Natural killer cell (primary cell): ENCODE data around the gene MAP3K7CL. TPM values are rescaled to one million over a fixed set of nuclear protein-coding genes. Genes with fewer than 3 reads are reported as not detected.

Experiments
- ATAC-seq, 3 donors: fragments of 150-1000 bp in 2 of 3; fragments of 200-7000 bp in 1 of 3; cut with Tn5 transposase; 1 replicate in 1 of 3; 2 replicates in 2 of 3; pipeline ENCODE4 v1.10.0; 2021; ENCODE audit warnings: mild to moderate bottlenecking in 2 of 3, moderate library complexity in 2 of 3
- DNase-seq, 2 donors: peaks; one replicate each; pipeline versions ENCODE4 v3.0.0 to v3.0.0-alpha.2; 2013 to 2021; ENCODE audit warnings: mixed read lengths in 1 of 2
- H3K27ac ChIP-seq: one replicate; pipeline ENCODE4 v1.5.1; 2013; ENCODE audit warnings: mild to moderate bottlenecking, low read length
- H3K27me3 ChIP-seq: one replicate; pipeline ENCODE4 v1.6.1; 2013; ENCODE audit warnings: low read length; ENCODE audit not compliant: control insufficient read depth, insufficient read depth
- H3K36me3 ChIP-seq: one replicate; pipeline ENCODE4 v1.6.1; 2013; ENCODE audit warnings: low read length; ENCODE audit not compliant: control insufficient read depth, insufficient read depth
- H3K4me1 ChIP-seq: one replicate; pipeline ENCODE4 v1.6.1; 2013; ENCODE audit warnings: low read length; ENCODE audit not compliant: control insufficient read depth, insufficient read depth
- H3K4me3 ChIP-seq: one replicate; pipeline ENCODE4 v1.5.1; 2013; ENCODE audit warnings: low read length
- H3K9me3 ChIP-seq: one replicate; pipeline ENCODE4 v1.6.1; 2013; ENCODE audit warnings: low read length; ENCODE audit not compliant: control insufficient read depth, insufficient read depth
- H3K27ac Mint-ChIP-seq, 2 donors: one replicate each; pipeline ENCODE4 v1.8.0; 2022; ENCODE audit warnings: mild to moderate bottlenecking in 2 of 2, mixed read lengths in 2 of 2, moderate library complexity in 1 of 2
- H3K27me3 Mint-ChIP-seq, 2 donors: one replicate each; pipeline ENCODE4 v1.8.0; 2022; ENCODE audit warnings: low read depth in 2 of 2, mixed read lengths in 2 of 2
- H3K36me3 Mint-ChIP-seq: one replicate; pipeline ENCODE4 v1.8.0; 2022; ENCODE audit warnings: mixed read lengths
- H3K4me1 Mint-ChIP-seq, 2 donors: one replicate each; pipeline ENCODE4 v1.8.0; 2022; ENCODE audit warnings: mixed read lengths in 2 of 2
- H3K4me3 Mint-ChIP-seq: one replicate; pipeline ENCODE4 v1.8.0; 2022; ENCODE audit warnings: mild to moderate bottlenecking, moderate library complexity, mixed read lengths
- H3K9me3 Mint-ChIP-seq, 2 donors: one replicate each; pipeline ENCODE4 v1.8.0; 2022; ENCODE audit warnings: mixed read lengths in 2 of 2
- WGBS: methylation state at CpG from one replicate; pipeline ENCODE4 v1.1.7; 2013; ENCODE audit warnings: missing lambda C conversion rate; ENCODE audit not compliant: insufficient coverage; 5-methylcytosine and 5-hydroxymethylcytosine counted together
- intact Hi-C: fragments of 100-400 bp; cut with micrococcal nuclease; formaldehyde crosslinking; loops from one replicate; pipeline ENCODE4 v1.14.2; 2022
- total RNA-seq, 4 donors: library from RNA; stranded (reverse); fragments of 120-200 nt in 1 of 4; gene quantifications; one replicate each; pipeline versions ENCODE4 v1.2.3 to v1.2.4, GENCODE V29; 2013 to 2022
- TF ChIP-seq, protein P1 (sequence below): fragments of 200-600 bp; IDR thresholded peaks from one replicate; pipeline ENCODE4 v1.8.0; 2022; ENCODE audit warnings: antibody characterized with exemption

MAP3K7CL gene
- total RNA-seq, 3 donors from 2014 or later (not counting 1 experiment from before 2014, with no cell fraction given) = 7.0 to 16.3 (median 11.5) TPM

GRCh38 chr21:29175408-29176134, 45.1 kb downstream of the MAP3K7CL start:
- Histone ChIP-seq H3K27me3 (no peaks in the 10 kb centered on the region), H3K4me1 (no peaks in the 10 kb centered on the region), H3K27ac (no peak overlapping the region), H3K36me3 (no peaks in the 10 kb centered on the region), H3K4me3 (no peak overlapping the region), H3K9me3 (no peaks in the 10 kb centered on the region)
- no peak for DNase-seq
- Mint-ChIP-seq H3K4me1 (no peaks in the 10 kb centered on the region), H3K27ac (no peak overlapping the region), H3K4me3 (no peak overlapping the region), H3K36me3 (no peaks in the 10 kb centered on the region), H3K27me3 (no peaks in the 10 kb centered on the region), H3K9me3 (no peaks in the 10 kb centered on the region)
- 86% methylated on average over 3 of the region's 3 CpGs for WGBS
- TF ChIP-seq, protein P1, sequence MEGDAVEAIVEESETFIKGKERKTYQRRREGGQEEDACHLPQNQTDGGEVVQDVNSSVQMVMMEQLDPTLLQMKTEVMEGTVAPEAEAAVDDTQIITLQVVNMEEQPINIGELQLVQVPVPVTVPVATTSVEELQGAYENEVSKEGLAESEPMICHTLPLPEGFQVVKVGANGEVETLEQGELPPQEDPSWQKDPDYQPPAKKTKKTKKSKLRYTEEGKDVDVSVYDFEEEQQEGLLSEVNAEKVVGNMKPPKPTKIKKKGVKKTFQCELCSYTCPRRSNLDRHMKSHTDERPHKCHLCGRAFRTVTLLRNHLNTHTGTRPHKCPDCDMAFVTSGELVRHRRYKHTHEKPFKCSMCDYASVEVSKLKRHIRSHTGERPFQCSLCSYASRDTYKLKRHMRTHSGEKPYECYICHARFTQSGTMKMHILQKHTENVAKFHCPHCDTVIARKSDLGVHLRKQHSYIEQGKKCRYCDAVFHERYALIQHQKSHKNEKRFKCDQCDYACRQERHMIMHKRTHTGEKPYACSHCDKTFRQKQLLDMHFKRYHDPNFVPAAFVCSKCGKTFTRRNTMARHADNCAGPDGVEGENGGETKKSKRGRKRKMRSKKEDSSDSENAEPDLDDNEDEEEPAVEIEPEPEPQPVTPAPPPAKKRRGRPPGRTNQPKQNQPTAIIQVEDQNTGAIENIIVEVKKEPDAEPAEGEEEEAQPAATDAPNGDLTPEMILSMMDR = no peak
- no peak for ATAC-seq
- intact Hi-C loops = no loop called here

GRCh38 chr21:29176471-29177120, 46.2 kb downstream of the MAP3K7CL start:
- WGBS = 50% methylated on average over 2 of the region's 2 CpGs
- ATAC-seq (no peak), DNase-seq (no peak)
- H3K4me1 Mint-ChIP-seq = no peaks in the 10 kb centered on the region
- H3K9me3 Mint-ChIP-seq = no peaks in the 10 kb centered on the region
- Histone ChIP-seq H3K4me3 (no peak overlapping the region), H3K4me1 (no peaks in the 10 kb centered on the region), H3K36me3 (no peaks in the 10 kb centered on the region), H3K27me3 (no peaks in the 10 kb centered on the region), H3K9me3 (no peaks in the 10 kb centered on the region), H3K27ac (no peak overlapping the region)
- no peak overlapping the region for H3K27ac Mint-ChIP-seq
- intact Hi-C loops = no loop called here
- H3K36me3 Mint-ChIP-seq = no peaks in the 10 kb centered on the region
- no peaks in the 10 kb centered on the region for H3K27me3 Mint-ChIP-seq
- H3K4me3 Mint-ChIP-seq = no peak overlapping the region
- TF ChIP-seq, protein P1 = no peak

- no peak overlapping the region for H3K4me3 Mint-ChIP-seq
- no peak overlapping the region for H3K27ac Mint-ChIP-seq
- H3K9me3 Mint-ChIP-seq = no peaks in the 10 kb centered on the region
- DNase-seq (no peak), ATAC-seq (no peak)
- H3K9me3 ChIP-seq = no peaks in the 10 kb centered on the region
- H3K27me3 Mint-ChIP-seq = peaks cover 0 to 11% of the 10 kb centered on the region in 2 donors
- intact Hi-C loops = no loop called here
- no peaks in the 10 kb centered on the region for H3K27me3 ChIP-seq
- no peaks in the 10 kb centered on the region for H3K4me1 ChIP-seq
- no peaks in the 10 kb centered on the region for H3K36me3 Mint-ChIP-seq
- H3K4me3 ChIP-seq = no peak overlapping the region
- 77% methylated on average over 1 of the region's 1 CpG for WGBS
- H3K36me3 ChIP-seq = no peaks in the 10 kb centered on the region
- TF ChIP-seq, protein P1 = no peak
- no peaks in the 10 kb centered on the region for H3K4me1 Mint-ChIP-seq
- no peak overlapping the region for H3K27ac ChIP-seq
These were observed 47.4 kb downstream of the MAP3K7CL start for GRCh38 chr21:29177800-29178199.
